Cortex of kidney (tissue), 1 donor: ENCODE results near the gene NFIX.

Experiments
- DNase-seq: peaks from one replicate; lab custom pipeline; 2025; lab: John Stamatoyannopoulos, UW

The NFIX gene

DNA sequence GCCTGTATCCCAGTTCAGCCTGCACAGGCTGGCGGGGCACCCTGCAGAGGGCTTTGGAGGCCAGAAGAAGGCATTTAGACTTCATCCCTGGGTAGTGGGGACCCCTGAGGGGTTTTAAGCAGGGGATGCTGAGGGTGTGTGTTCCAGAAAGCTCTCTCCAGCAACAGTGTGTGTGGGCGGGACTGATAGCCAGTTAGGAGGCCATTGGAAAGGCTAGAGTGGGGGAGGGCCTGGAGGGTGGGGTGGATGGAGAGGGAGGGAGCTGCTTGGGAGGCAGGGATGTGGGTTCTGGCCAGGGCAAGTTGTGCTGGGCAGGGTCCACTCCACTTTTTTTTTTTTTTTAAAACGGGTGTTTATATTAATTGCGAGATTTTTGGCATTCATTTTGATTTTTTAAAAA, 79.1 kb downstream of the NFIX start:
- no peak for DNase-seq

DNA sequence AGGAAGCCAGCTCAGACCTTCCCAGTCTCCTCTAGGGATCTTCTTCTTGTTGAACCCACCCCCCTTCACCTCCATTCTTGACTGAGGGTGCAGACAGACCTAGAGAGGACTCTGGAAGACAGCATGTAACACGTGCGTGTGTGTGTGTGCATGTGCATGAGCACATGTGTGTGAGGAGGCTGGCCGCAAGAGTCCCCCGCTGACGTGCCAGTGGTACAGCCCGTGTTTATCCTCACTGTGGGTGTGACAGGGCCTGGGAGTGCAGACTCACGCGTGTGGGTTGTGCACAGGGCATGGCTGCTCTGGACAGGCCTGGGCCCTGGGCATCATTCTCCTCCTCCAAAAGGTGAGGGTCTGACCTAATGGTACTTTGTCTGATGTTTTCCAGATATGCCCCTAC, 81.0 kb downstream of the NFIX start:
- no peak for DNase-seq

DNA sequence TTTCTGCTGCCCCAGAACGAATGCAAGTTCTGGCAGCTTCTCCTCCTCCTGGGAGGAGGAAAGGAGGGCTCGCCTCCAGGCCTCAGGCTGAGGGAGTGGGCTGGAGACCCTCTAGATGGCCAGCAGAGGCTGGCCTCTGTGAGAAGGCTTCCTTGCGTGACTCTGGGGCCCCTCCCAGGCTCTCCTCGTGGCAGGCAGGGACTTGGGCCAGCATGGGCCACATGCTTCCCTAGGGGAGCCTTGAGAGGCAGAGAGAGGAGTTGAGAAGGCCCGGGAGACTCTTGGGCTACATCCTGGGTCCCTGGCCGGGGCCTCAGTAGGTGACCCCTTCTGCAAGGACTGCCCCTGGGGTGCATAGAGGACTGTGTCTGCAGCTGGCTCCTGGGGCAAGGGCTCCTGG, 81.5 kb downstream of the NFIX start:
- DNase-seq, result no peak

DNA sequence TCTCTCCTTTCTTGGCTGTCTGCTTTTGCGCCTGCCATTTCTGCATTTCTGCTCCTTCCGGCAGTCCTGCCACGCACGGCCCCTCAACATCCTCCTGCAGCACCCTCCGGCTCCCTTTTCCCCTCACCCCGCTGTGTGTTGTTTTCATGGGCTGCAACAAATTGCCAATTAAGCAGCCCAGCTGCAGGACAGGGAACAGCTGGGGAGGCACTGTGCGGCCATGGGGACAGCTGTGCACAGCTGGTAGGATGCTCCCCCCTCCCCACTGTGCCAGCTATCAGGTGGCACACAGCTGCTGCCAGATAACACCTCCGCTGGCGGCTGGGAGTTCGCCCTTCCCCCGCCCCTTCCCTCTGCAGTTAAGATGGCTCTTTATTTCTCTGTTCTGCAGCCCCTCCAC, 82.0 kb downstream of the NFIX start:
- DNase-seq, result no peak

- no peak for DNase-seq
Measured at GRCh38 chr19:13078381-13078780, 83.1 kb downstream of the NFIX start.

DNA sequence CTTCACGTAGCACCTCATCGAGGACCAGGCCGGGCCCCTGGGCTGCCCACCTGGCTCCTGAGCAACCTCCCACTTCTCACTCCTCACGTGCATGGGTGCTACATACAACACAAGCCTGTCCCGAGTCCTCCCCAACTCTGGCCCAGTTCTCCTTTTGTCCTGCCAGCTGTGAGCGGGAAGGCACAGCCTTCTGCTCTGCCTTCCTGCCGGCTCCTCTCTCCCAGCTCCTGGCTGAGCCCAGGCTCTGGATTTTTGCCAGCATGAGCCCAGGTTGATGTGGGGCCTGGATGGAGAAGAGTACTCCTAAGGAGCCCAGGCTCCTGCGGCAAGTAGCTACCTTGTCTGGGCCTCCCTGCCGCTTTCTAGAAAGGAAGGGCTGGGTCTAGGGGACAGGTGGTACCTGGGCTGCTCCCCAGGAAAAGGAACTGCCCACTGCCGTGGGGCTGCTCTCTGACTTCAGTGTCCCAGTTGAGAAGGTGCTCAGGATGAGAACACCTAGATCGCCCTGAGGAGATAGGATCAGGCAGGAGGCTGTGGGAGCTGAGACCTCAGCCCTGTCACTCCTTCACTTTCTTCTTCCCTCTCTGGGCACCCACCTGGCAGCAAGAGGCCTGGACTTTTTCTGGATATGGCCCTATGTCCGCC, 83.7 kb downstream of the NFIX start:
- no peak for DNase-seq

- no peak for DNase-seq
Measured at GRCh38 chr19:13079542-13079986, 84.3 kb downstream of the NFIX start.

DNA sequence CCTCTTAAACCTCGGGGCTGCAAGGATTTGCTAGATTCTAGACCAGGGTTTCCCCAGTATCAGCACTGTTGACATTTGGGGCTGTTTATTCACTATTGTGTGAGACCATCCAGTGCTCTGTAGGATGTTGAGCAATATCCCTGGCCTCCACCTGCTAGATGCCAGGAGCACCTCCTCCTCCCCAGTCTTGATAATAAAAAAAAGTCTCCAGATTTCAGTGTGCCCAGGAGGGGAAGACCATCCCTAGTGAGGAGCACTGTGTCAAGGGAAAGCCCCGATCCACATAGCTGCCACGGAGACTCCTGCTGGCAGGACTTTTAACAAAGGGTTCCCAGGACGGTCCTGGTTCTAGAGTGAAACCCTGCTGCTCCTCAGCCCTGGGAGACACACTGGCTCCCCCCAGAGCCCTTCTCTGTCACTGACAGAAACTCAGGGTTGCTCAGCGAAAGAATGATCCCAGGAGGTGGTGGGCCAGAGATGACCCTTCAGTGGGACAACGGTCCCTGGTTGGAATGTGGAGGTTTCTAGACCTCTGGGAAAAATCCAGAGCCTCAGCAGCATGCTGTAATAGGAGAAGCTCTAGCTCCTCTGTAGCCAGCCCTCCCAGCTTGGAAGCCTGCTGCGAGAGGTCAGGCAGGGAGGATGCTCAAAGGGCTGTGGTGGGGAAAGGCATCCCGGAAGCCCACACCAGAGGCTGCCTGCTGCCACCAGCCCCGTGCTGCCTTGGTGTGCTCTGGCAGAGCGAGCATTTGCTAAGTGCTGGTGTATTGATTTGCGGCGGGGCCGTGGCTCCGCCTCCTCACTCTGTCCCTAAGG, 87.1 kb downstream of the NFIX start:
- no peak for DNase-seq

- DNase-seq, result no peak
Measured at GRCh38 chr19:13083008-13083404, 87.7 kb downstream of the NFIX start.

GRCh38 chr19:13083627-13084026, 88.4 kb downstream of the NFIX start:
- DNase-seq, result no peak

DNA sequence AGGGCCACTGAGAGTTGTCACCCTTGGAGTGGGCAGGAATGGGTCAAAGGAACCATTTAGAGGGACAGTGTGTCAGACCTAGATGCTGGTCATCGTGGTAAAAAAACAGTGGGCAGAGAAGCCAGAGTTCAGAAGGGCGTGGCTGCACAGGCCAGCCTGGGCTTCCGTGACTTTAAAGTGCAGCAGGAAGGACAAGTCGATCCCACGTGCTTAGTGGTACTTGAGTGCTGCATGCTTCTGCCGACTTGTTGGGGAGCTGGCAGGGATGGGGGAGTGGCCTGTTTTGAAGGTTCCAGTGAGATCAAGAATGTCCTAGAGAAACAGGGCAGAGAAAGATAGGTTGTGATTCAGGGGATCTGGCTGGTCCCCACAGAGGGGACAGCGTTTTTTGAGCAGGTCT, 90.4 kb downstream of the NFIX start:
- no peak for DNase-seq

DNA sequence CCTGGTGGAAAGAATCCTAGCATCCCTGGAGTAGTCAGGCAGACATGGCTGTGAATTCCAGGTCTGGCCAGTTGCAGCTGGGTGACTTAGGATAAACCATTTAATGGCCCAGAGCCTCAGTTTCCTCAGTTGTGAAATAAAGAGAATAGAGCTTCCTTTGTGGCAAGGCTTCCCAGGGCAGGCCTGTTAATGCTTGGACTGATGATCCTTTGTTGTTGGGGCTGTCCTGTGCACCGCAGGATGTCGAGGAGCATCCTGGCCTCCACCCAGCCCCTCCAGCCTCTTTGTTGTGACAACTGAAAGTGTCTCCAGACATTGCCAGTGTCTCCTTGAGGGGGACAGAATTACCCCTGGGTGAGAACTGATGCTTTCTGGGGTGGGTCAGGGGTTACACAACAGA, 91.1 kb downstream of the NFIX start:
- no peak for DNase-seq

- no peak for DNase-seq
Measured at GRCh38 chr19:13087295-13087694, 92.0 kb downstream of the NFIX start.

DNA sequence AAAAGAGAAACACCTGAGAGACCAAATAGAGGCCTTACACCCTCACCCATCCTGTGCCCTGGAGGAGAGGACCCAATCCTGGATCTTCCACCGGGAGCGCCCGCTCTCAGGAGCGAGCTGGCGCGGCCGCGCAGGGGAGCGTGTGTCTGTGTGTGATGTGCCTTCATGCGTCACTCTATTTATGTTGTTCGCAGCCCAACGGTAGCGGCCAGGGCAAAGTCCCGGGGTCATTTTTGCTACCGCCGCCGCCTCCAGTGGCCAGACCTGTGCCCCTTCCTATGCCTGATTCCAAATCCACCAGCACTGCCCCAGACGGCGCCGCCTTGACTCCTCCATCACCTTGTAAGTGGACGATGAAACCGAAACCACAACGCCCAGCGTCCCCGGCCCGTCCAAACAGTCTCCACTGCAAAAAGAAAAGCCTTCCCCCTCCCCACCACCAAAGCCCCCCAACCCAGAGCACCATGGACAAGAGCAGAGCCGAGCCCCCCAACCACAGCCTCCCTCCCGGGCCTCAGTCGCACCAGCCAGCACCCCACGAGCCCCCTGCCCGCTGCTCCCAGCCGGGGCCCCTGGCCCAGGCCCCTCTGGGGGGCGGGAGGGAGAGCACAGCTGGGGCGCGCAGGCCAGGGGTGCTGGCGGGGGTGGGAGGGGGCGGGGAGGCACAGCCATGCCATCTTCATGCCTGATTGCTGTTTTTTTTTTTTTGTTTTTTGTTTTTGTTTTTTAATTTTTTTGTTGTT, 92.7 kb downstream of the NFIX start:
- no peak for DNase-seq

DNA sequence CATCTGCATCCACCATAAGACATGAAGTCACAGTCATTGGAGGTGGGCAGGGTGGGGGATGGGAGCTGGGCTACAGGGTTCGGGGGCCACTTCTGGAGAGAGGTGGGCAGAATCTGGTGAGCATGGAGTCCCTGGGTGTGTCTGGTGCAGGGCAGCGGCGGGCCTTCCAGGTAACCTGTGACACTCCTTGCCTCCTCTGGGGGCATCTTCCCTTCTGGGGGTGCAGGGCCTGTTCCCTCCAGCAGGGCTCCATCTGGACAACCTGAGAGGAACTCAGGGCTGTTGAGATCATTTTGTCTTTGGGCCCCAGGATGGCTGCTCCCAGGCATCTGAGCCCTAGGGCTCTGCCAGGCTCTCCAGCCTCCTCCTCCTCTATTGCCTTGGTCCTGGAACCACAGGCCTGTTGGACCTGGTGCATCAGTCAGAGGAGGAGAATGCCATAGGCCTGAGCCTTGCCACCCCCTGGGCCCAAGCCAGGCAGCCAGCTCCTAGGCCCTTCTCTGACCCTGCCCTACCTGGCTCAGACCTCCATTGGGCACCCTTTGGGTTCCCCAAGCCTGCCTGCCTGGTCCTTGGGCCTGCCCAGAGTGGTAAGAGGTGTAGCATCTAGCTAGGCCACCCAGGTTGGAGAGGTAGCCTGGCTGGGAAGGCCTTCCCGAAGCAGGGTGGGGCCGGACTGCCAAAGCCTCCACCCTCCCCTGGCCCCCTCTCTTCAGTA, 94.0 kb downstream of the NFIX start:
- DNase-seq, result no peak

DNA sequence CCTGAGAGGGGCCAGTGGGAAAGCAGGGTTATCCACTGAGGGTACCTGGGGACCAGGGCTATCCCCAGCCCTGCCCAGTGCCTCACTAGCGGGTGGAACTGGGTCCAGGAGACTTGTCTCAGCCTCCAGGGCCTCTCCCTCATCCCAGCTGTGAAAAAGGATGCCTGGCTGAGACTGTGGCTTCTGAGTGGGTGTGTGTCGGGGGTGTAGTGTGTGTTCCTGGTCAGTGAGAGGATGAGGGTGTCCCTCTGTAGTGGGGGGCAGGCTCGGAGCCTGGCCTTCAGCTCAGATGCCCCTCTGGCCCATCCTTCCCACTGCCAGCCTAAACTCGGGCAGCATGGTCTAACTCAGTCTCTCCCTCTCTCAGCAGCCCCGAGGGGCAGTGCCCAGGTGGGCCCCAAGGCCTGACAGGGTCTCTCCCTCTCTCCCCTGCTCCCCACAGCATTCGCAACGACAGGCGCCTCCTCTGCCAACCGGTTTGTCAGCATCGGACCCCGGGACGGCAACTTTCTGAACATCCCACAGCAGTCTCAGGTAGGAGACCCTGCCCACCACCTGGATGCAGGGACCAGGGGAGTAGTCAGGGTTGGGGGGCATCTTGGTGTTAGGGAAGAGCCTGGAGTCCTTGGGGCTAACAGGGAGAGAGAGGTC, 94.7 kb downstream of the NFIX start:
- no peak for DNase-seq

GRCh38 chr19:13090511-13091231, 95.4 kb downstream of the NFIX start:
- no peak for DNase-seq

- no peak for DNase-seq
Measured at GRCh38 chr19:13091400-13092157, 96.3 kb downstream of the NFIX start.

GRCh38 chr19:13092158-13092543, 96.9 kb downstream of the NFIX start:
- DNase-seq, result no peak

DNA sequence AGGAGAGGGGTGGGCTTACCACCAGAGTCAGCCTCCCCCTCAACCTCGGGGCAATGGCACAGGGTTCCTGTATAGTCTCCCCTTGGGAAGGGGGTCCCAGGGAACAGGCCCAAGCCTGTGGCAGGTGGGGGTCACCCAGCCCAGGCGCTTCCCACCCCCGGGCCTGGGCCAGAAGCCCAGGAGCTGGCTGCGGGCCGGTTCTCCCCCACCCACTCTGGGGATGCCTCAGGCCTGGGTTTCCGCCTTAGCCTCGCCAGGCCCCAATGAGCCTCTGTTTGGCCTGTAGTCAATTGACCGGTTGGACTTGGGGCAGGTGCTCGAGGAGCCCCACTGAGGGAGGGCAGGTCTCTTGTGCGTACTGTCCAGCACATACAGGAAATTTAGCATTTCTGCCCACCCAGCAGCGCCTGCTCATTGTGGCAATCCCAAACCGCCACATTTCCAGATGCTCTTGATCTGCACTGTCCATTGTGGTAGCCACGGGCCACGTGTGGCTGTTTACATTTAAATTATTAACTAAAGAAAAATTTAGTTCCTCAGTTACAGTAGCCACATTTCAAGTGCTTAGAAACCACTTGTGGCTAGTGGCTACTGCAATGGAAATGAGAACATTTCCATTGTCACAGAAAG, 97.4 kb downstream of the NFIX start:
- DNase-seq, result no peak
